B cell (primary cell): ENCODE results near the gene USP48.

Source experiments
- CTCF ChIP-seq: fragments of 200-600 bp; IDR thresholded peaks from one replicate; pipeline ENCODE4 v1.8.0; 2022; ENCODE audit warnings: antibody characterized with exemption, mild to moderate bottlenecking
- EZH2 ChIP-seq: IDR thresholded peaks from 2 replicates; pipeline ENCODE4 v1.6.1; 2012; ENCODE audit warnings: borderline replicate concordance, low read depth, mild to moderate bottlenecking, moderate library complexity, low read length; ENCODE audit not compliant: insufficient read depth, poor library complexity, severe bottlenecking

- TF ChIP-seq CTCF = no peak
- TF ChIP-seq EZH2 = no peak
Observed at GRCh38 chr1:21755067-21755466, 27.9 kb downstream of the USP48 start.
